Measurements from ENCODE around the gene ABHD15.

GRCh38 chr17:29613352-29613837 lies 46.6 kb upstream of the ABHD15 start:
- TF ChIP-seq CTCF (IDR thresholded peaks at IDR 0.05) (peak in 3 of 4 experiments; percentile 87 to 94 (median 93)), POLR2AphosphoS5 (IDR thresholded peaks at IDR 0.05) (peak; percentile 43), EP300 (IDR thresholded peaks at IDR 0.05) (no peak), POLR2A (IDR thresholded peaks at IDR 0.05) (no peak)
